Measurements from ENCODE around the gene STK32B.

STK32B gene

GRCh38 chr4:5067908-5068307 is 16.6 kb downstream of the STK32B start:
- no peak for DNase-seq (ENCODE audit: low spot score)

GRCh38 chr4:5069901-5070300 is 18.6 kb downstream of the STK32B start:
- DNase-seq (ENCODE audit: low spot score): no peak

GRCh38 chr4:5072948-5073347 is 21.7 kb downstream of the STK32B start:
- DNase-seq (ENCODE audit: low spot score): no peak

- DNase-seq (ENCODE audit: low spot score): no peak
Observed at GRCh38 chr4:5078009-5078408, 26.7 kb downstream of the STK32B start.

DNA sequence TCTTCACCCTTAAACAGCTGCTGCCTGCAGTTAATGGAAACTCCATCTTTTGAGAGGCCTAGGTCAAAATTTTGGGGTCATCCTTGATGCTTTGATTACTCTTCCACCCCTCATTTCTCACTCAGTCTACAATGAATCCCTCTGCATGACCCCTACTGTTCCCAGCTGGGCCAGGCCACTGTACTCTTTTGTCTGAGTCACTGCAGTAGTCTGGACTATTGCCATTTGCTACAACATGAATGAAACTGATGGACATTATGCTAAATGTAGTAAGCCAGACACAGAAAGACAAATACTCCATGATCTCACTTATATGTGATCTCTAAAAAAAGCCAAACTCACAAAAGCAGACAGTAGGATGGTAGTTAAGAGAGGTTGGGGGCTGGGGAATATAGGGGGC is 28.3 kb downstream of the STK32B start:
- no peak for DNase-seq (ENCODE audit: low spot score)

DNA sequence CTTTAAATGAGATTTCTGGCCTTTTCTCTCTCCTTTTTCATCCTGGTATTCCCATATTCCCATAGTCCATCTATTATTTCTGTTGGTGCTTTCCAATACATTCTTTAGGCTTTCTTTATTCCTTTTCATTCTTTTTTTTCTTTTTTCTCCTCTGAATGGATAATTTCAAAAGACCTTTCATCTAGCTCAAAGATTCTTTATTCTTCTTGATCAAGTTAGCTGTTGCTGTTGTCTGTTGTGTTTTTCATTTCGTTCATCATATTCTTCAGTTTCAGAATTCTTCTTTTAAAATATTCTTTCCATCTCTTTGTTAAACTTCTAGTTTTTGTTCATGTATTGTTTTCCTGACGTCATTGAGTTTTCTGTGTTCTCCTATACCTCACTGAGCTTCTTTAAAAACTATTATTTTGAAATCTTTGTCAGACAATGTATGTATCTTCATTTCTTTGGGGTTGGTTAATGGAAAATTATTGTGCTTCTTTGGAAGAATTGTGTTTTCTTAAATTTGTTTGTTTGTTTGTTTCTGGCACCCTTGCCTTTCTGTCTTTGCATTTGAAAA is 30.2 kb downstream of the STK32B start:
- no peak for DNase-seq (ENCODE audit: low spot score)

- no peak for DNase-seq (ENCODE audit: low spot score)
Observed at GRCh38 chr4:5082376-5082775, 31.1 kb downstream of the STK32B start.

DNA sequence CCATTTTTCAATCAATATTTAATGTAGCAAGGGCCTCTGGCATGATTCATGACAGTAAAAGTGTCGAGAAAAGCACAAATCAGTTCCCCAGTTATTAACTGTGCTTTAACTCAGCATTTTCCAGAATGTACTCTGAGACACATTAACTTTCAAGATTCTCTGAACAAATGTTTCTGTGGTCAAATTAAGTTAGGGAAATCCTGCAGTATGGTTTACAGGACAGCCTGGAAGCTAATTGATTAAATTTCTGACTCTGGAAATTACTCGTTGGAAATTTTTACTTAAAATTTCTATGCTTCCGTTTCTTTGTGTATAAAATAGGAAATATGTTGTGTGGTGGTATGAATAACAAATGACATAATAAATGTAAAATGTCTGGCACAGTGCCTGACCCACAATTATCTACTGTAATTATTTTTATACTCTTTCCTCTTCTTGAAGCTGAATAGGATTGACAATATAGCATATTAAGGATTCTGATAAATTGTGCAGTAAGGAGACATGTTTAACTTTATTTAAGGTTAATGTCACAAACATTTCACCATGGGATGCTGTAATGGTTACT is 33.7 kb downstream of the STK32B start:
- no peak for DNase-seq (ENCODE audit: low spot score)

DNA sequence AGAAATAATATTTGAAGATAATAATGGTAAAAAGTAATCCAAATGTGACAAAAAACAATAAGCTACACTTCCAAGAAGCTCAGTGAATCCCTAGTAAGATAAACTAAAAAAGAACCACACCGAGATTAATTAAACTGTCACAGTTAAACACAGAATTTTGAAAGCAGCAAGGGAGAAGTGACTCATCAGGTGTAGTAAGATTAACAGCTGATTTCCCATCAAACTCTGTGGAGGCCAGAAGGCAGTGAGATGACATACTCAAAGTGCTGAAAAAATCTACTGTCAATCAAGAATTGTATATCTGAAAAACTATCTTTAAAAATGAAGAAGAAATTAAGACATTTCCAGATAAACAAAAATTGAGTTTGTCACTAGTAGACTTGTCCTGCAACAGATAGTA is 35.3 kb downstream of the STK32B start:
- no peak for DNase-seq (ENCODE audit: low spot score)

DNA sequence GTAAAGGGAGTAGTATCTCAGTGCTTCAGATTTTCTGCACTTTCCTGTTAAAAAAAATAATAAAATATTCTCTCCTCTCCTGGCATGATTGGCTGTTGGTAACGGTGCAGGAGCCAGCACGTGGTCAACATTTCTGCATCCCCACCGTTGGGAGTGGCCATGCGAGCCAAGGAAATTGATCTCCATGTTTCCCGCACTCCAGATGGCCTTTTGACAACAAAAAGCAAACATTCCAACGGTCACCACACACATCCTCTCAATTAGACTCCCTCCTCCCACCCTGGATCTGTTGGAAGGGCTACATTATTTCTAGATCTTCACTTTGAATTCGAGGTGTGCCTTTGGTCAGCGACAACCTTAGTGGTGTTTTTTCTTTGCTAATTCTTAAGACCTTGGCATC is 45.0 kb downstream of the STK32B start:
- DNase-seq (ENCODE audit: low spot score): no peak

DNA sequence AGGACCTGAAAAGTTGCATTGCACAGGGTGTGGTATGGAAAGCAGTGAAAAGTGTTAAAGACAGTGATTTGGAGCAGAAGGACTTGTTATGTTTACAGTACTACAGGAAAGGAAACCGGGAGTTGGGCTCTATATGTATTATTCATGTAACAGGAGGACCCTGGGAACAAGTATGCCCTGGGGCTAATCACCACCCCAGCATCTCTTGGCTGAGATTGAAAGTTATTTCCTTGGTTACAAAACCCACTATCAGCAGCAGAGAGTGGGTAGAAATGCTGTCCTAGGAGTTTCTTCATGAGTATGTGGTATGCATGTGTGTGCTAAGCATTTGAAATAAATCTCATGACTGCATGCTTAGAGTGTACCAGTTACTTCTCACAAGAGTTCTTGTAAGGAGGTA is 46.9 kb downstream of the STK32B start:
- DNase-seq (ENCODE audit: low spot score): no peak

- DNase-seq (ENCODE audit: low spot score): no peak
Observed at GRCh38 chr4:5100336-5100735, 49.1 kb downstream of the STK32B start.

- DNase-seq (ENCODE audit: low spot score): no peak
Observed at GRCh38 chr4:5100986-5101385, 49.7 kb downstream of the STK32B start.

- DNase-seq (ENCODE audit: low spot score): no peak
Observed at GRCh38 chr4:5101571-5101970, 50.3 kb downstream of the STK32B start.

- DNase-seq (ENCODE audit: low spot score): no peak
Observed at GRCh38 chr4:5110901-5111300, 59.6 kb downstream of the STK32B start.

- no peak for DNase-seq (ENCODE audit: low spot score)
Observed at GRCh38 chr4:5112333-5113095, 61.2 kb downstream of the STK32B start.

GRCh38 chr4:5114950-5115349 is 63.7 kb downstream of the STK32B start:
- no peak for DNase-seq (ENCODE audit: low spot score)

GRCh38 chr4:5118091-5118786 is 67.0 kb downstream of the STK32B start:
- no peak for DNase-seq (ENCODE audit: low spot score)

- DNase-seq (ENCODE audit: low spot score): no peak
Observed at GRCh38 chr4:5118994-5119835, 67.9 kb downstream of the STK32B start.

GRCh38 chr4:5120067-5120466 is 68.8 kb downstream of the STK32B start:
- DNase-seq (ENCODE audit: low spot score): no peak

GRCh38 chr4:5120468-5120867 is 69.2 kb downstream of the STK32B start:
- no peak for DNase-seq (ENCODE audit: low spot score)

DNA sequence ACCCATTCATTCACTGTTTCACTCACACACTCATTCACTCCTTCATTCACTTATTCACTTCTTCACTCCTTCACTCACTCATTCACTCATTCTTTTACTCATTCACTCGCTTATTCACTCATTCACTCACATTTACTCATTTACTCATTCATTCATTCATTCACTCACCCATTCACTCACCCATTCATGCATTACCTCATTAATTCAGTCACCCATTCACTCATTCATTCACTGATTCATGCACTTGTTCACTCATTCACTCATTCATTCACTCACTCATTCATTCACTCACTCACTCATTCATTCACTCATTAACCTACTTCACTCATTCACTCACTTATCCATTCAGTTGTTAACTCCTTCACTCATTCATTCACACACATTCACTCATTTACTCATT is 70.8 kb downstream of the STK32B start:
- DNase-seq (ENCODE audit: low spot score): no peak

Data from globus pallidus (tissue), 1 donor.